Ectodermal cell (in vitro differentiated cells): ENCODE measurements around the gene PNMA8C.
"Not testable (repeated sequence)": the region's sequence is repeated elsewhere in the genome, so short reads cannot be mapped to it uniquely, and the experiment has no call there.

Experiments
- H3K27ac ChIP-seq: 2 replicates; pipeline ENCODE4 v1.7.0; 2013; ENCODE audit warnings: mild to moderate bottlenecking, low read depth, low read length; ENCODE audit not compliant: insufficient read depth, poor library complexity, severe bottlenecking
- H3K27me3 ChIP-seq: 2 replicates; pipeline ENCODE4 v1.7.0; 2013; ENCODE audit warnings: mild to moderate bottlenecking, low read length; ENCODE audit not compliant: insufficient read depth, control insufficient read depth, poor library complexity, severe bottlenecking
- H3K36me3 ChIP-seq: one replicate; pipeline ENCODE4 v1.7.0; 2013; ENCODE audit warnings: low read length; ENCODE audit not compliant: control insufficient read depth, insufficient read depth
- H3K4me1 ChIP-seq: one replicate; pipeline ENCODE4 v1.7.0; 2013; ENCODE audit warnings: low read length; ENCODE audit not compliant: control insufficient read depth, insufficient read depth
- H3K4me3 ChIP-seq: 2 replicates; pipeline ENCODE4 v1.7.0; 2013; ENCODE audit warnings: low read depth, low read length, control low read depth; ENCODE audit not compliant: insufficient read depth
- H3K9me3 ChIP-seq: 2 replicates; pipeline ENCODE4 v1.7.0; 2013; ENCODE audit warnings: mild to moderate bottlenecking, low read length, moderate library complexity; ENCODE audit not compliant: control insufficient read depth
- WGBS, 2 experiments: methylation state at CpG; one replicate each; pipeline ENCODE4 v1.1.7; 2013; ENCODE audit warnings: missing lambda C conversion rate in 2 of 2; 5-methylcytosine and 5-hydroxymethylcytosine counted together

Gene PNMA8C

GRCh38 chr19:46404055-46404752, 24.5 kb downstream of the PNMA8C start:
- Histone ChIP-seq H3K36me3 (no peaks in the 10 kb centered on the region), H3K4me1 (peaks cover 16% of the 10 kb centered on the region), H3K4me3 (peak overlapping the region; percentile 20), H3K27ac (no peak overlapping the region), H3K9me3 (no peaks in the 10 kb centered on the region), H3K27me3 (peaks cover 58% of the 10 kb centered on the region)
- 8 to 9% methylated on average over 36 of the region's 36 CpGs for WGBS, 2 experiments

GRCh38 chr19:46402725-46403124, 26.0 kb downstream of the PNMA8C start:
- Histone ChIP-seq H3K9me3 (no peaks in the 10 kb centered on the region), H3K27ac (no peak overlapping the region), H3K36me3 (no peaks in the 10 kb centered on the region), H3K4me3 (no peak overlapping the region), H3K4me1 (peaks cover 9% of the 10 kb centered on the region), H3K27me3 (peaks cover 49% of the 10 kb centered on the region)
- 86 to 91% methylated on average over 11 of the region's 11 CpGs for WGBS, 2 experiments

DNA sequence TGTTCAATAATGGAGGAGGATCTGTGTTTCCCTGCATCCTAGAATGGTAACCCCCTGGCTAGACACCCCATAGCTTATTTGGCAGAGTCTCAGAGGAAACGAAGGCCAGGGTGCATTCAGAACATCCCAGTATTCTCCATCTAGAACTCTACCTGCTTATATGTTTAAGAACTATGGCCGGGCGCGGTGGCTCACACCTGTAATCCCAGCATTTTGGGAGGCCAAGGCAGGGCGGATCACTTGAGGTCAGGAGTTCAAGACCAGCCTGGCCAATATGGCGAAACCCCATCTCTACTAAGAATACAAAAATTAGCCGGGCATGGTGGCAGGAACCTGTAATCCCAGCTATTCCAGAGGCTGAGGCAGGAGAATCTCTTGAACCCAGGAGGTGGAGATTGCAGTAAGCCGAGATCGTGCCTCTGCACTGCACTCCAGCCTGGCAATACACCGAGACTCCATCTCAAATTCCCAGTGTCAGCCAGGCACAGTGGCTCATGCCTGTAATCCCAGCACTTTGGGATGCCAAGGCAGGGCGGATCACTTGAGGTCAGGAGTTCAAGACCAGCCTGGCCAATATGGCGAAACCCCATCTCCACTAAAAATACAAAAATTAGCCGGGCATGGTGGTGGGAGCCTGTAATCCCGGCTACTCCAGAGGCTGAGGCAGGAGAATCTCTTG, 30.8 kb downstream of the PNMA8C start:
- not testable (repeated sequence) for H3K27ac ChIP-seq, H3K36me3 ChIP-seq, H3K27me3 ChIP-seq, H3K4me1 ChIP-seq, H3K9me3 ChIP-seq, H3K4me3 ChIP-seq
- 90 to 92% methylated on average over 14 of the region's 14 CpGs for WGBS, 2 experiments

GRCh38 chr19:46394402-46394797, 34.3 kb downstream of the PNMA8C start:
- no peaks in the 10 kb centered on the region for H3K27me3 ChIP-seq
- H3K4me3 ChIP-seq: no peak overlapping the region
- no peaks in the 10 kb centered on the region for H3K9me3 ChIP-seq
- no peaks in the 10 kb centered on the region for H3K4me1 ChIP-seq
- H3K27ac ChIP-seq: no peak overlapping the region
- H3K36me3 ChIP-seq: peaks cover 20% of the 10 kb centered on the region
- 93 to 94% methylated on average over 5 of the region's 5 CpGs for WGBS, 2 experiments

DNA sequence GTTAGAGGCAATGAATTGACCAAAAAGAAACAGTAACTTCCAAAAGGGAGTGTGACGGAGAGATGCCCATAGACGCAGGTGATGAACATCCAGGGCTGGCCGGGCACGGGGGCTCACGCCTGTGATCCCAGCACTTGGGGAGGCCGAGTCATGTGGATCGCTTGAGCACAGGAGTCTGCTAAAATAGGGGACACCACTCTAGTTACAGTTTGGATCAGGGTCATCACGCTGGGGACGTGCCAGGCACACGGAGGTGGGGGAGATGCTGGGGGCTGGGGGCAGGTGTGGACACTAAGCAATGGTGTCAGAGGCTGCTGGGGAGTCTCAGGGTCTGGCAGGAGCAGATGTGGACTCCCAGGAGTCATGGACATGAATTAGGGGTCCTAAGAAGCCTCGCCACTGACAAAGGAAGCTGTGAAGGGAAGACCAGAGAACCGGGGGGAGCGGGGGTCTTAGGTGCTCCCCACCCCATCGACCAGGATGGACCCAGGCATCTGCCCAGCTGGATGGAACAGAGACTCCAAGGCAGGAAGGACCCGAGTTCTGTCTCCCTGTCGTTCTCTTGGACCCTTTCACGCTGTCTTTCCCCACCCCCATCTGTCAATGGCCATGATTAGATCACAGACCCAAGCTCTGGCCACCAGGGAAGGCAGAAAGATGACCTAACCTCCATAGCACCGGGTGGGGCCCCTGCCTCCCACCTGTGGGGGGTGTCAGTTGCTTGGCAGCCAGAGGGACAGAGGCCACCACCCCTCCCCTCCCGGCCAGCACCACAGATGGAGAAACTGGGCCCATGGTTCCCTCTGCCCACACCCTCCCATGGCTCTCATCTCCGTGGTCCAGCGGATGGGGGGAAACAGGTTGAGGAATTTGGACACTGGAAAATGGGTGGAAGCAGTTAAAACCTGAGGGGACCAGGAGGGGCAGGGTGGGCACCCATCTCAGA, 35.0 kb downstream of the PNMA8C start:
- Histone ChIP-seq H3K4me1 (no peaks in the 10 kb centered on the region), H3K9me3 (no peaks in the 10 kb centered on the region), H3K36me3 (peaks cover 26% of the 10 kb centered on the region), H3K4me3 (no peak overlapping the region), H3K27me3 (no peaks in the 10 kb centered on the region), H3K27ac (no peak overlapping the region)
- WGBS, 2 experiments: 85% methylated on average over 21 of the region's 21 CpGs

DNA sequence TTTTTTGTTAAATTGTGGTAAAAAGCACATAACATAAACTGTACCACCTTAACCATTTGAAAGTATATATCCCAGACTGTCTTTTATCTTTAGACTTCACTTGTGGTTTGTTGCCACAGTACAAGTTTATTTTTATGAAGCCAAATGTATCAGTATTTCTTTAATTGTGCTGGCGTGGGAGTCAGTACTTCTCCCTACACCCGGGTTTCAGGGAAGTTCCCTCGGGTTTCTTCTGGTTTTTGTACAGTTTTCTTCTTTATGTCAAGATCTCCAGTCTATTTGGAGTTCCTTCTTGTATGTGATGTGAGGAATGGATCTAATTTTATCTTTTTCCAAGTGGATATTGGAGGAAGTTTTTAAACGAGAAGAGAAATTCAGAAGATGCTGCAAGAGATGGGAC, 35.9 kb downstream of the PNMA8C start:
- no peak overlapping the region for H3K4me3 ChIP-seq
- H3K27ac ChIP-seq: no peak overlapping the region
- no peaks in the 10 kb centered on the region for H3K4me1 ChIP-seq
- WGBS, 2 experiments: 96 to 97% methylated on average over 4 of the region's 4 CpGs
- H3K27me3 ChIP-seq: no peaks in the 10 kb centered on the region
- H3K36me3 ChIP-seq: peaks cover 35% of the 10 kb centered on the region
- no peaks in the 10 kb centered on the region for H3K9me3 ChIP-seq

DNA sequence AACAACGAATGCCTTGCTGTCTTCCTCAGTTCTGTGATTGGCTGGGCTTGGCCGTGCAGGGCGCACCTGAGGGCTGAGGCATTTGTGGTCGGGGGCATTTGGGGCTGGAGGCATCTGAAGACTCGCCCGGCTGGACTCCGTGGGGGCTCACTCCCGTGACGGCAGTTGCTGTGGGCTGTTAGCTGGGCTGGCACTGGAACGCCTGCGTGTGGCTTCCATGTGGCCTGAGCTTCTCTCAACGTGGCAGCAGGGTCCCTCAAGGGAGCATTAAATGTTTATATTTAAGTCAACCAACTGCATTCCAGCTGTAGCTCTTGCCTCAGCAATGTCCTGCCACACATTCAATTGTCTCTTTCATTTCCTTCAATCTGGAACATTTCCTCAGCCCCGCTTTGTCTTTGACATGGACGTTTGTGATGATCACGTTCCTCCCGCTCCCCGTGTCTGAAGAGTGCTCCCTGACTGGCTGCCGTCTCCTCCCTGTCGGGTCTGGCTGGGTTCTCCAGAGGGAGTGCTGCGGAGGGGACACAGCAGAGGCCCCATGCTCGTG, 36.4 kb downstream of the PNMA8C start:
- Histone ChIP-seq H3K9me3 (no peaks in the 10 kb centered on the region), H3K27me3 (no peaks in the 10 kb centered on the region), H3K36me3 (peaks cover 38% of the 10 kb centered on the region), H3K4me1 (no peaks in the 10 kb centered on the region), H3K4me3 (no peak overlapping the region), H3K27ac (no peak overlapping the region)
- WGBS, 2 experiments: 88 to 89% methylated on average over 21 of the region's 21 CpGs

- no peaks in the 10 kb centered on the region for H3K4me1 ChIP-seq
- H3K4me3 ChIP-seq: no peak overlapping the region
- H3K9me3 ChIP-seq: no peaks in the 10 kb centered on the region
- H3K27ac ChIP-seq: no peak overlapping the region
- no peaks in the 10 kb centered on the region for H3K27me3 ChIP-seq
- H3K36me3 ChIP-seq: peaks cover 45% of the 10 kb centered on the region
- WGBS, 2 experiments: 93 to 94% methylated on average over 33 of the region's 33 CpGs
Observed at GRCh38 chr19:46391296-46392251, 37.2 kb downstream of the PNMA8C start.

GRCh38 chr19:46390866-46391265, 37.9 kb downstream of the PNMA8C start:
- H3K36me3 ChIP-seq: peaks cover 50% of the 10 kb centered on the region
- no peak overlapping the region for H3K4me3 ChIP-seq
- H3K27ac ChIP-seq: no peak overlapping the region
- WGBS, 2 experiments: 95 to 97% methylated on average over 18 of the region's 18 CpGs
- no peaks in the 10 kb centered on the region for H3K4me1 ChIP-seq
- no peaks in the 10 kb centered on the region for H3K27me3 ChIP-seq
- no peaks in the 10 kb centered on the region for H3K9me3 ChIP-seq
